HG03432 (cell line): Measurements from ENCODE around the gene LRRN4.
"Not testable (repeated sequence)": the region's sequence is repeated elsewhere in the genome, so short reads cannot be mapped to it uniquely, and the experiment has no call there.

Experiments
- ATAC-seq: cut with Tn5 transposase; IDR thresholded peaks from one replicate; pipeline ENCODE4 v1.9.1; 2021; ENCODE audit warnings: mild to moderate bottlenecking, moderate library complexity; ENCODE audit not compliant: unreplicated experiment

The LRRN4 gene

DNA sequence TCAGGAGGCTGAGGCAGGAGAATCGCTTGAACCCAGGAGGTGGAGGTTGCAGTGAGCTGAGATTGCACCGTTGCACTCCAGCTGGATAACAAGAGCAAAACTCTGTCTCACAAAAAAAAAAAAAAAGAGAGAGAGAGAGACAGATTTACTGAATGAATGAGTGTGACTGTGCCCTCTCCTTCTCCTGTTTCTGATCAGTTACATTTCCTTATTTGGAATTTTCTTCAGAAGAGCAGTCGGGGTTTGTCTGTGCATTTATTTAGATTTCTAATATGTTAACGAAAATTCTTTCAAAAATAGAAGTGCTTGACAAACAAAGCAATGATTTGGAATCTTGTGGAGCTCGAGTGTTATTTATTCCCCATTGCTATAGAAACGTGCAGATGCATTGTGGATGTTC lies 6.4 kb upstream of the LRRN4 start:
- no peak for ATAC-seq

DNA sequence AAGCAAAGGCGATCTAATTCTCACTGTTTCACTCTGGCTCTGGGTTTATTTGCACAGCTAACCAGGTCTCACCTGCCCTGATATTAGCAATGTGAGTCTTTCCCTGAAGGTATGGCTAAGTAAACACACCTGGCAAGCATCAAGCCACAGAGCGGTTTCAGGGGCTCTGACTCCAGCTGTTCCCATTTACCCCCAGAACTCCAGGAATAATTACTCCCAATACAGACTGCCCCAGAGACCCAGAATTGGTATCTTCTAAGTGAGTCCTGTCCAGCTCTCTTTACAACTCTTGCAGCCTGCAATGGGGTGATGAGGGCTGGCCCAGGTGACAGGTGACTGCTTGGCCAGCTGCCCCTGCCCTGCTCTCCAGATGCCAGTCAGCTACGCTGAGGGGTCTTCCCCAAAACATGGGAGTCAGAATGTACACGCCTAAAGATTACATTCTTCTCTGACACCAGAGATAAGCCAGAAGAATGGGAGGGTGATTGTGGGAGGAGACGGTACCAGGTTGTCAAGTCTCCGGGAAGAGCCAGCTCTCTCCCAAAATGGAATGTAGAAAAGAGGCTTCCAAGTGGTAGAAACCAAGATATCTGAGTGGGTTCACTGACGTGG lies 4.9 kb upstream of the LRRN4 start:
- ATAC-seq, result no peak

DNA sequence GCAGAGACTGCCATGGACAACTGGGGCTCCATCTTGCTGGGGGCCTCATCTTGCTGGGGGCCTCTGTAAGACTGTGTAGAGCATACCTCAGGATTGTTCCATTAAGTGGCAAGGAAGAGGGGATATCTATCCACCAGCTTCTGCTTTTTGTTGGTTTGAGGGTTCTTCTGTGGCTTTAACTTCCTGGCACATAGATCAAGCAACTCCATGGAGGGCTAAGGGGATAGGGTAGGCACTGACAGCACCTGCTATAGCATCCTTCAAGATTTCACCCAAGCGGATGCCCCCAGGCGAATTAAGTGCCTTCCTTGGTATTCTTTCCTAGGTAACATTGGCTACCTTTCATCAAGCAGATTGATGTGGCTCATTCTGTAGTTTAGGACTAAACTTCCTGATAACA lies 3.8 kb upstream of the LRRN4 start:
- ATAC-seq, result no peak

DNA sequence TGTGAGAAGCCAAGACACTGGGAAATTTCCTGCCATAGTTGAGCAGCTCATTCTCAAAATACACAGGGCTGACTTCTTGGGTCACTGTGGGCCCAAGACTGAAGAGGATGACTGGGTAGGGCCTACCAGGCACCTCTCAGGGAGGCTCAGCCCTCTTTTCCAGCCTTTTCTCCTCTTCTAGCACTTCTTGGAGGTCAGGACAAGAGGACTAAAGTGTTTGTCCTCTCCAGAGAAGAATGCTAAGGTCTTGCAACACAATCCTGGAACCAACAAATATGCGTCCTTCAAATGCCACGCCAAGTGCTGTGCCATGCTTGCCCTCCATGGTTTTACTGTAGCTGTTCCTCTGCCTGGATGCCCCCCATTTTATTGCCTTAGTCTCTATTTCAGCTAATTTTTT lies 3.3 kb upstream of the LRRN4 start:
- no peak for ATAC-seq

DNA sequence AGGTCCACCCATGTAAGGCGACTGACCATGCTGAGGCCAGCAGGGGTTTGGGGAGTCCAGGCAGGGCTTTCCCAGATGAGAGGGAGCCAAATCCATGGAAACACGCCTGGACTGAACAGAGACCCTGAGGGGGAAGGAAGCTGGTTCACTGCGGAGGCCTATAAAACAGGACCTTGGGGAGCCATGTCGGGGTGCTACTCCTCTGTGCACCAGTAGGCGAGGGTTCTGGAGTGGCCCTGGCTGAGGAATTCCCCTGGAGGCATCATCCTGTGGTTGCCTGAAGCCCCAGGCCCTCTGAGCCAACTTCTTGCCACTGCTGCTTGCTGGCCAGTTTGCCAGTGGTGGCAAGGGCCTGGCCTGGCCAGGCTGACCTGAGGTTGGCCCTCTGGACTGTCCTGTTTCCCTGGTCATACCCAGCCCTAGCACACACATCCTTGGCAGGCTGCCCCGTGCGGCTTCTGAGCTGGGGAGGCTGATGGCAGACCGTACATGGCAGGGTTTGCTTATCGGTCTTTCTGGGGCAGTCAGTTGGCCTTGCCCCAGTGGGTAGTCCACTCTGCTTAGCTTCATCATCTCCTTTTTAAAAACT lies 2.2 kb upstream of the LRRN4 start:
- no peak for ATAC-seq

DNA sequence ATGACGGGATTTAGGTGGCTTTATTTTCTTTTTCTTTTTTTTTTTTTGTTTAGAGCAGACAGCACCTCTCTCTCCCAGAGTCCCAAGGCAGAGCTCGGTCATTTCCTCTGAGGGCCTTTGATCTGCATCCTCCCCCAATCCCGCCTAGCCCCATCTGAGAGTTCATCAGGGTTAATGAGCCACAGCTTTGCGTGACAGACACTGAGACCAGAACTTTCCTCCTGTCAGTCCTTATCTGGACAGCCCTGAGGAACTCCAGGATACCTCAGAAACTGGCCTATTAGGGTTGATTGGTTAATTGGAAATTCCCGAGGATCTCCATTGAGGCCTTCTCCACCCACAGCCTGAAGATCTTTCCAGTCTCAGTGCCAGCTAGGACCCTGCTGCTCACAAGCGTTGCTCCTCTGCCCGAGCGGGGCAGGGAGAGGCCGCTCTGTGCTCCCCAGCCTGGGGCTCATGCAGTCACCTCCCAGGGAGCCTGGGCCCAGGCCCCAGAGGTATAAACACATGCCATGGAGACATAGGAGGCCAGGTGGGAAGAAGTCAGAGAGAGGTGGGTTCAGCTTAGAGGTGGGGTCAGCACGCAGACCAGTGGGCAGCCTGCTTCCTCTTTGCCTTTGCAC lies 1.4 kb upstream of the LRRN4 start:
- ATAC-seq, result no peak

DNA sequence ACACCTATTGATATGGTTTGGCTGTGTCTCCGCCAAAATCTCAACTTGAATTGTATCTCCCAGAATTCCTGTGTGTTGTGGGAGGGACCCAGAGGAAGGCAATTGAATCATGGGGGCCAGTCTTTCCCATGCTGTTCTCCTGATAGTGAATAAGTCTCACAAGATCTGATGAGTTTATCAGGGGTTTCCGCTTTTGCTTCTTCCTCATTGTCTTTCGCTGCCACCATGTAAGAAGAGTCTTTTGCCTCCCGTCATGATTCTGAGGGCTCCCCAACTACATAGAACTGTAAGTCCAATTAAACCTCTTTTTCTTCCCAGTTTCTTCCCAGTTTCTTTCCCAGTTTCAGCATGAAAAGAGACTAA lies 810 bp upstream of the LRRN4 start:
- not testable (repeated sequence) for ATAC-seq

DNA sequence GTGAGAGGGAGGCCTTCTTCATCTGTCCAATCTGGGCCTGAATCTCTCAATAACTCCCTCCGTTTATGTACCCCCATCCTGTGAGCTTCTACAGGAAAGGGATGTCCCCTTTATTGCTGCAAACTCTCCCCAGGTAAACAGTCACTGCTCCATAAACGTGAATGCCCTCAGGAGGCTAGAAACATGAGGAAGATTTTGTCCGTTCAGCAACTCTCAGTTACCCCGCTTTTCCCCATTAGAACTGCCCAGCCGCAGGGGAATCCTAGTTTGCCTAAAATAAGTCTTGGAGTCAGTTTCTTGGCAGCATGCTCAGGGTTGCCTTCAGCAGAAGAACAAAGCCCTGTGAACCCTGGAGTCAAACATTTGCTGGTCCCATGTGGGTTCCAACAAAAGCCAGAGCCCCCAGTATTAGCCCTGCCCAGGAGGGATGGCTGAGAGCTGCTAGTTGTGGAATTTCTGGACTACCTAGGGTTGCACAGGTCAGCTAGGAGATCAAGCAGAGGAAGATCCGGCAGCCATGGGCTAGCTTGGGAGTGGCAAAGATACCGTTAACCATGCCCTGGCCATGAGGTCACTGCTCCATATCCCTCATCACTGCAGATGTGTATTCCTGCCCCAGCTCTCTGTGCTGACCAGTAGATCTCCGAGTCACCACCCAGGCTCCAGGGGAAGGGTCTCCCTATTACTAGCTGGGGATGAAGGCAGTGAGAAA lies 640 bp downstream of the LRRN4 start:
- no peak for ATAC-seq

DNA sequence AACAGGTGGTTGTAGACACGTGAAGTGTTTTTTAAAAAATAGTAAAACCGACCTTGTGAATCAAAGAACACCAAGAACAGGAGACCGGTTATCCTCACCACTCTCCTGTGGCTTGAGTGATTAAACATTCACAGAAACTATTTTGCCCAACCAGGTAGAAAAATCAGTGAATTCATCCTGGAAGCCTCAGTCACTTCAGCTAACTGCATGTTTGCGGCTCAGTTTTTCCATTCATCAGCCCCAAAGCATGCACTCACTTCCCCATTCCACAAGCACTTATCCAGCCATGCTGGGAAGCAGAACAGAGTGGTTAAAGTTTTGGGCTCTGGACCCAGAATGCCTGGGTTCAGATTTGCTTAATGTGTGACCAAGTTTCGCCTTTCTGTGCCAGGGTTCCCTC lies 2.4 kb downstream of the LRRN4 start:
- no peak for ATAC-seq

DNA sequence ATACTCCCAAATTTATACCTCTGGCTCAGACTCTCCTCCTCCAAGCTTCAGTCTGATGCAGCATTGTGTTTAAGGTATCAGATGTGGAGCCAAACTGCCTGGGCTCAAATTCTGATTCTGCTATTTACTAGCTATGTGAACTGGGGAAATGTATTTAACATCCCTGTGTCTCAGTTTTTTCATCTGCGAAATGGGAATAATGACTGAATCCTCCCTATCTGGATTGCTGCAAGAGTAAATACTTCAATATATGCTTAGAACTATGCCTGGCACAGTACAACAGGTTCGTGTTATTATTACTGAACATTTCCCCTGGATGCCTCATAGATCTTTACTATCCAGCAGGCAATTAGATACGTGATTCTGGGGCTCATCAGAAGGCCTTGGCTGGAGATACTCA lies 5.5 kb downstream of the LRRN4 start:
- ATAC-seq, result no peak

DNA sequence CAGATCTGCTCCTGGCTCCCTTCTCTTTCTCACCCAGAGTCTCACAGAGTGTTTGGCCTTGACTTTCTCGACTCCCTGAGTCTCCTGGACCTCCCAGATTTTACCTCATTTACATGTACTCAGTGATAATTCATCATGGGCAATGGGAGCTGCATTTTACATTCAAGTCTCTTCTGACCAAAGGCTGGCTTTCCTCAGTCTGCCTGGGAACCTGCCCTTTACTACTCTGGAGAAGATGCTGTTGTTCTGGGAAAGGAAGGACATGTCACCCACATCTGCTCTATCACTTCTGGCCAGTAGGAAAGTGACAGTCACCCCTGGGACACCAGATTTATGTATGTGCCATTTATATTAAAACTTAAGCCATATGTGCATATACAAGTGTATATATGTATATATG lies 7.4 kb downstream of the LRRN4 start:
- no peak for ATAC-seq

DNA sequence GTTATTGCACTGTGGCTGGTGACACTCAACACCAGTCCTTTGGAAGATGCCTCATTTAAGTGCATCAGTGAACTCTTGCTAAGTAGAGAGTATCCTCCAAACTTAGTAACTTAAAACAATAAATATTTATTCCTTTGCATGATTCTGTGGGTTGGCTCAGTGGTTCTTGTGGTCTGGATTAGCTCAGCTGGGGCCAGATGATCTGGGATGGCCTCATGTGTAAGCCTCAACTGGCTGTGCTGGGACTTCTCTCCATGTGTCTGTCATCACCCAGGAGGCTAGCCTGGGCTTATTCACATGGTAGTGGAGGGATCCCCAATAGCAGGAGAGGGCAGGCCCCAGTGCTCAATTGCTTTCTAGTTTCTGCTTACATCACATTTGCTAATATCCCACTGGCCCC lies 8.3 kb downstream of the LRRN4 start:
- no peak for ATAC-seq

DNA sequence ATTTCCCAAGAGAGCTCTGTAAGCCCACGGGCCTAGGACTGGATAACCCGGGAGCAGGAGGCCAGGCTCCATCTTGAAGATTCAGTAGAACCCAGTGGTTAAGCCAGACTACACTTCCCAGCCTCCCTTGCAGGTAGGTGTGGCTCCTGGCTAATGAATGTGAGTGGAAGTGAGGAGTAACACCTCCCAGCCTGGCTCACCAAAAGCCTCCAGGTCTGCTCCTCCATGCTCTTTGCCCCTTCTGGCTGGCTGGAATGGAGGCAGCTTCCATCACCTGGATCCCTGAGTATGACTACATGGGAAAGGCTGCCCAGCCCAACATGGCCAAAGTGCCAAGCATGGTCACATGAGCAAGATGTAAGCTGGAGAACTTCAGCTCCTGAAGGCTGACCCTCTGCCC lies 9.7 kb downstream of the LRRN4 start:
- no peak for ATAC-seq

DNA sequence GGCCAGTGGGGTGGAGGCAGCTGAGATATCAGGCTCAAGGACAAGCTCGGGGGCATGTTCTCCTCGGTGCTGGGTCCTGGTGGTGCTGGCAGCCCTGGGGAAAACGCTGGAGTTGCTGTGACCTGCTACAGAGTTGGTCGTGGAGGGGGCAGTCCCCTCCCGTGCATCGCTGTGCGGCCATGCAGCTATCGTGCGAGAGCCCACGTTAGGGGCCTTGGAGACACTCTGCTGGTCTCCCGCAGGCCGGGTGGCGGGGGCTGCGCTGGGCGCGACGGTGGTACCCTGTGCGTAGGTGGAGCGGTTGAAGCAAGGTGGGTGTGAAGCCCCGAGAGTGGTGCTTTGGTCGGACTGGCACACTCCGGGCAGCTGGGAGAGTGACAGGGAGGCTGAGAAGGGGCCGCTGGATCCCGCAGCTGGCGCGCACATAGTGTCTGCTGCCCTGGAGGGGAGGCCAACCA lies 12.0 kb downstream of the LRRN4 start:
- ATAC-seq, result no peak

DNA sequence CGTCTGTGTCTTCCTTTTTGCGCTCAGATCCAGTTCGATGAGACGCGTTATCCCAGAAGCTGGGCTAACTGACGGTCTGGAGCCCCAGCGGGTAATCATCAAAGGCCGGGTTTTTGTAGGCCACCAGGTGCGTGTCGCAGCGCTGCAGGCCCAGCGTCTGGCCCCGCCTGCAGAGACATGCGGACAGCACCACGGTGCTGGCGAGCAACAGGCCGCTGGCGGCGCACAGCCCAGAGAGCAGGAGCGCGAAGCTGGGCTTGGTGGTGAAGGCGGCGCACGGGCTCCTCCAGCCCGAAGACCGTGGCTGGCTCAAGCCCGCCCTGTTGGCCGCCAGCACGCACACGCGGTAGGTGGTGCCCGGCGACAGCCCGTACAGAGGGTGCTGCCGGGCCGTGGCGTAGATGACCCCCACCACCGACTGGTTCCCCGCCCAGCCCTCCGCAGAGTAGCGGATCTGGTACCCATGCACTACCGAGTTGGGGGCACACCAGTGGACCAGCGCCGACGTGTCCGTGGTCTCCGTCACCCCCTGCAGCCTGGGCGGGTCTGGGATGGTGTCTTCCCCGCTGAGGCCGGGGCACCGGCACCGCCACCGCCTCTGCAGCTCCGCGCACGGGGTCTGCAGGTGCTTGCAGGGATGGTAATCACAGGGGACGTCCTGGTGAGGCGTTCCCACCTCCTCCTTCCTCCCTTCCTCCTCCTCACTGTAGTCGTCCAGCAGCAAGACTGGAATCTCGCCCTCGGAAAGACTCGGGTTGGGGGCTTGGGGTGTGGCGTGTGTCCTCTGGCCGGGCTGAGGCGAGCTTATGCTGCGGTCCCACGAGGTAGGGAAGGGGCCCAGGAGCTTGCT lies 12.7 kb downstream of the LRRN4 start:
- no peak for ATAC-seq

DNA sequence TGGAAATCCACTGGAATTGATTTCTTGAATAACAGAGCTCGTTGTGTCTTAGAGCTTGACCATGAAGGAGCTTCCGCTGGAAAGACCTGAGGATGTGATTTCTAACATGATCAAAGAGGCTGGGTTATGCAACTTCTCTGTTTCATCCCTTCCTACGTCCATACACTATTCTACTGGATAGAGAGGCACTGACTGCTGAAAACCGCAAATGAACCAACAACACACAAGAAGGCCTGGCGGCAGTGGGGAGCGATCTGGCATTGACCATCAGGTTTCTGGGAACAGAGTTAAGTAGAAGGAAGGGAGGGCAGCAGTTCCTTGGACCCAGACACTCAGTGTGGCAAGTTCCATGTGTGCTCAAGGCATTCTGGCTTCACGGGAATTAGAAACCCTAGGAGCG lies 13.3 kb downstream of the LRRN4 start:
- ATAC-seq, result no peak

DNA sequence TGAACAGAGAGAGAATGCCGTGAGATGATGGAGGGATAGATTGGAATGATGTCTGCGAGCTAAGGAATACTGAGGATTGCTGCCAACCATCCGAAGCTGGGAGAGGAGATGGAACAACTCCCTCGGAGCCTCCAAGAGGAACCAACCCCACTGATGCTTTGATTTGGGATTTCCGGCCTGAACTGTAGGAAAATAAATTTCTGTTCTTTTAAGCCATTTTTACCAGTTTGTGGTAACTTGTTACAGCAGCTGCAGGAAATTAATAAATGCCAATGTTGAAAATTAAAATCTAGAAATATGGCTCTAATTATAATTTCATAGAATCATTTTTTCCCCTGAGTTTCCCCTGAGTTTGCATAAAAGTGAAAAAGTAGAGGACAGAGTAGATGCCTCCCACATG lies 14.1 kb downstream of the LRRN4 start:
- ATAC-seq, result no peak

DNA sequence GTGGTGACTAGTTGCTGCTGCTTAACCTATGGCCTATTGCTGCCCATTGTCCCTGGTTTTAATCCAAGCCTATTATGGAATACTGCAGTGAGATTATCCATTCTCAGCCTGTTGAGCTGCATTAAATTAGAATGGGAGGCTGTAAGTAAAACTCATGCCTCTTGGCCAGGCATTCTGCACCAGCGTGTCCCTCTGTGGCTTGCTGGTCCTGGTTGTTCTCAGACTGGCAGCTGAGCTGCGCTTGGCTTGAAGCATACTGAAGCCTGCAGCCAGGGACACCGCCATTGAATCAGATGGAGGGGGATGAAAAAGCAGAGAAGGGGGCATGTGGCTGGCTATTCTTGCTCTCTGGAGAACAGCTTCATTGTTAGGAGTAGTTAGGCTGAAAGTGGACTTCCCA lies 15.6 kb downstream of the LRRN4 start:
- no peak for ATAC-seq

DNA sequence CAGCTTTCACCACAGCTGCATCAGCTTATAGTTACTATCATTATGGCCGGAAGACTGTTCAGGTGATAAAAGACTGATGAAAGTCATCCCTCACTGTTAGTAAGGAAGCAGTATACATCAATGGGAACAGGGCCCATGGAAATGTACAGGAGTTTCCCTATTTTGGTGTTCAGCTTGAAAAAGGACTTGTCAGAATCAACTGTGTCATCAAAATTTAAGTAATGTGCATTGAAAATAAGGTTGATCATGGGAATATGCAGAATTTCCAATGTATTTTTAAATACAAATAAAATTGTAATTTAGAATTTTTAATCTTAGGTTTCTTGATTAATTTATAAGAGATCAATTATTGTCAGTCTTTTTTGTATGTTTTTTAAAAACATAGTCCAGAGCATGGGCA lies 16.8 kb downstream of the LRRN4 start:
- no peak for ATAC-seq

DNA sequence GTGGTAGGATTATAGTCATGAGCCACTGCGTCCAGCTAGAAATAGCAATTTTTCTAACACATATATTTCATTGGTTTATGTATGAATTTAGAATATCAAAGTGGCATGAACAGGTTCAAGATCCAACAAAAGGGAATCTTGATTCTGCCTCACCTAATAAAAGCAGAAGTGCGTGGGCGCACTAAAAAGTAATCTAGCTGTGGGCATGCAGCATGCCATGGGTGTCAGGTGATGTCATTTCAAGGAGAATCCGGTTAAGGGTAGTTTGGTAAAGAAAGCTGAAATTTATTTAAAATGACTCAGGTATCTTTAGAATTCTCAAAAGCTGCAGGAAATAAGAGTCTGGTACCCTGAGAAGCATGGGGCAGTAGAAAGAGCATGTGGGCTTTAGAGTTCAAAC lies 17.6 kb downstream of the LRRN4 start:
- ATAC-seq, result no peak
